Cardiac muscle cell (in vitro differentiated cells and primary cell): ENCODE measurements around the gene SAMD8. TPM values are rescaled to one million over a fixed set of nuclear protein-coding genes. Genes with fewer than 3 reads are reported as not detected.
"Not testable (repeated sequence)": the region's sequence is repeated elsewhere in the genome, so short reads cannot be mapped to it uniquely, and the experiment has no call there.

Source experiments
- DNase-seq, 2 donors: peaks; one replicate each; pipeline versions ENCODE4 v3.0.0 to v3.0.0-alpha.2; 2010 to 2017; ENCODE audit warnings: low read depth in 1 of 2, low spot score in 1 of 2
- H3K27ac ChIP-seq: fragments of 200-600 bp; sonication (generic); 2 replicates; pipeline ENCODE4 v1.5.1; 2016
- H3K27me3 ChIP-seq: fragments of 200-600 bp; sonication (generic); 2 replicates; pipeline ENCODE4 v1.6.0; 2016; ENCODE audit warnings: control low read depth
- H3K36me3 ChIP-seq: fragments of 200-600 bp; sonication (generic); 2 replicates; pipeline ENCODE4 v1.5.1; 2016; ENCODE audit warnings: control low read depth
- H3K4me1 ChIP-seq: fragments of 200-600 bp; sonication (generic); 2 replicates; pipeline ENCODE4 v1.8.1; 2017; ENCODE audit warnings: low read depth, mild to moderate bottlenecking, mixed run types
- H3K4me3 ChIP-seq: fragments of 200-600 bp; sonication (generic); 2 replicates; pipeline ENCODE4 v1.5.1; 2016; ENCODE audit warnings: mild to moderate bottlenecking
- H3K9me3 ChIP-seq: fragments of 200-600 bp; sonication (generic); 2 replicates; pipeline ENCODE4 v1.5.1; 2017; ENCODE audit warnings: low read depth, mild to moderate bottlenecking, control low read depth
- polyA plus RNA-seq: library from polyadenylated mRNA; unstranded; fragments of >200 nt; fragmentation: Nextera tagmentation; extraction: Ambion mirVana; gene quantifications from 2 replicates; pipeline ENCODE4 v1.2.1, GENCODE V29; 2016
- total RNA-seq: library from RNA; depleted of rRNA; stranded (reverse); fragments of >200 nt; gene quantifications from 2 replicates; pipeline ENCODE4 v1.2.3, GENCODE V29; 2016
- TF ChIP-seq, protein P1 (sequence below): IDR thresholded peaks from 2 replicates; pipeline ENCODE4 v1.5.1; 2012; ENCODE audit warnings: low read depth, mild to moderate bottlenecking, low read length

Gene SAMD8
- total and polyA plus RNA-seq, 2 experiments from 2014 or later = 9.4 to 15.8 TPM

DNA sequence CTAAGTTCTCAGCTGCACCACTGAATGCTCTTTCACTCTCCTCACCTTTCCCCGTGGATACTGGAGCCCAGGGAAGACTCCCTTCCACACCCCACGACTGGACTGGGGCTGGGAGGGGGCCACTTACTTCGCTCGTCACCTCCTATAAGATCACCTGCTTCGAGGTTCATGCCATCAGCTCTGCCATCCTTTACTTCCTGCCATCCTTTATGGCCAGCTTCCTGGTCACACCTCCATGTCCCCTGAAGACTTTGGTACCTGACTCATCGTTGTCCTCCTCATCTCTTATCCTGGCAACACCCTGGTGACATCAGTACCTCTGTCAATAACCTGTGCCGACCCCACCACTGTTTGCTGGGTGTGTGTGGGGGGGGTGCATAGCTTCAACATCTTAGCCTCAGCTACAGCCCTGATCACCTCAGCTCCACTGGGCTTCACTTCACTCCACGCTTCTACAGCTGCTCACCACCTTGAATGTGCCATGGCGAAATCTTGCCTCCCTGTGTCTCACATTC, 90.4 kb downstream of the SAMD8 start:
- no peak for DNase-seq
- Histone ChIP-seq H3K4me3 (no peak overlapping the region), H3K27ac (no peak overlapping the region), H3K4me1 (peaks cover under 1% of the 10 kb centered on the region), H3K27me3 (no peaks in the 10 kb centered on the region), H3K9me3 (no peaks in the 10 kb centered on the region), H3K36me3 (no peaks in the 10 kb centered on the region)
- TF ChIP-seq, protein P1, sequence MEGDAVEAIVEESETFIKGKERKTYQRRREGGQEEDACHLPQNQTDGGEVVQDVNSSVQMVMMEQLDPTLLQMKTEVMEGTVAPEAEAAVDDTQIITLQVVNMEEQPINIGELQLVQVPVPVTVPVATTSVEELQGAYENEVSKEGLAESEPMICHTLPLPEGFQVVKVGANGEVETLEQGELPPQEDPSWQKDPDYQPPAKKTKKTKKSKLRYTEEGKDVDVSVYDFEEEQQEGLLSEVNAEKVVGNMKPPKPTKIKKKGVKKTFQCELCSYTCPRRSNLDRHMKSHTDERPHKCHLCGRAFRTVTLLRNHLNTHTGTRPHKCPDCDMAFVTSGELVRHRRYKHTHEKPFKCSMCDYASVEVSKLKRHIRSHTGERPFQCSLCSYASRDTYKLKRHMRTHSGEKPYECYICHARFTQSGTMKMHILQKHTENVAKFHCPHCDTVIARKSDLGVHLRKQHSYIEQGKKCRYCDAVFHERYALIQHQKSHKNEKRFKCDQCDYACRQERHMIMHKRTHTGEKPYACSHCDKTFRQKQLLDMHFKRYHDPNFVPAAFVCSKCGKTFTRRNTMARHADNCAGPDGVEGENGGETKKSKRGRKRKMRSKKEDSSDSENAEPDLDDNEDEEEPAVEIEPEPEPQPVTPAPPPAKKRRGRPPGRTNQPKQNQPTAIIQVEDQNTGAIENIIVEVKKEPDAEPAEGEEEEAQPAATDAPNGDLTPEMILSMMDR = no peak

DNA sequence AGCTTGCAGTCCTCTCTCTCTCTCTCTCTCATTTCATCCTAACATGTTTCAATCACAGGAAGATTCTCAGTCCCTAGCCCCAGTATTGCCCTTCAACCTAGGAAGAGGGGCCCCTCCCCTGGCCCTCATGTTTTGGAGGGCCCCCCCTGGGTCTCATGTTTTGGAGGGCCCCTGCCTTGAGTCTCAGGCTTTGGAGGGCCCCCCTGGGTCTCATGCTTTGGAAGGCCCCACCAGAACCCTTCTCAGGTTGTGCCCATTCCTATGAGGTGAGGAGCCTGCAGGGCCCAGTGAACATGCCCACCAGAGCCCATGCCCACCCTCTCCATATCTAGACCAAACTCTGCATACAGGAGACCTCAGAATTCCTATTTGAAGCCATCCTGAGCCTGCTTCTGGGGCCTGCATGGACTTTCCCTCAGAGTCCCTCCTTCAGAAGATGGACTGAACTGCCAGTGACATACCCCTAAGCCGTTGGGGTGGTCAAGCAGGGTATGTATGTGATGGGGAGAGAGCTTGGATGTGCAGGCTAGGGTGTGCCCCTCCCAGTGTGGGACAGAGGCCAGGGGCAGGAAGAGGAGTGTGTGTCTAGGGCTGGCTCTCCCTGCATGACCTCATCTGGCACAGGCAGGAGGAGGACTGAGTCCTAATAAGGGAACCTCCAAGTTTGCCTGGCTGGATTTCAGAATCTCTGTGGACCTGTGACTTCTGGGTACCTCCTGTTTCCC, 91.0 kb downstream of the SAMD8 start:
- Histone ChIP-seq H3K4me3 (no peak overlapping the region), H3K27ac (no peak overlapping the region), H3K4me1 (peaks cover 6% of the 10 kb centered on the region), H3K9me3 (no peaks in the 10 kb centered on the region), H3K36me3 (no peaks in the 10 kb centered on the region), H3K27me3 (no peaks in the 10 kb centered on the region)
- DNase-seq = peak in 1 of 2 donors; percentile 77
- TF ChIP-seq, protein P1 = no peak

GRCh38 chr10:75203046-75203620, 91.7 kb downstream of the SAMD8 start:
- peaks cover 12% of the 10 kb centered on the region for H3K4me1 ChIP-seq
- not testable (repeated sequence) for H3K4me3 ChIP-seq, H3K36me3 ChIP-seq, H3K9me3 ChIP-seq, H3K27me3 ChIP-seq, H3K27ac ChIP-seq, DNase-seq

DNA sequence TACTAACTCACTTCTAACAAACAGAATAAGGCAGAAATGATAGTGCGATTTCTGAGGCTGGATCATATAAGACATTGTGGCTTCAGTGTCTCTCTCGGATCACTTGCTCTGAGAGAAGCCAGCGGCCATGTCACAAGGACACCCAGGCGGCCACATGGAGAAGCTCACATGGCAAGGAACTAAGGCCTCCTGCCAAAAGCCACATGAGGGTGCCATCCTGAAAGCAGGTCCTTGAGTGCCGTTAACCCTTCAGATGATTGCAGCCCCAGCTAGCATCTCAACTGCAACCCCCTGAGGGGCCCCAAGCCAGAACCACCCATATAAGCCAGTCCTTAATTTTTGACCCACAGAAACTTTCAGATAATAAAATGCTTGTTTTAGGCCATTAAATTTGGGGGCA, 92.3 kb downstream of the SAMD8 start:
- no peaks in the 10 kb centered on the region for H3K27me3 ChIP-seq
- TF ChIP-seq, protein P1 = no peak
- peaks cover 16% of the 10 kb centered on the region for H3K4me1 ChIP-seq
- no peak overlapping the region for H3K27ac ChIP-seq
- H3K9me3 ChIP-seq = no peaks in the 10 kb centered on the region
- no peak for DNase-seq
- H3K4me3 ChIP-seq = no peak overlapping the region
- H3K36me3 ChIP-seq = no peaks in the 10 kb centered on the region

DNA sequence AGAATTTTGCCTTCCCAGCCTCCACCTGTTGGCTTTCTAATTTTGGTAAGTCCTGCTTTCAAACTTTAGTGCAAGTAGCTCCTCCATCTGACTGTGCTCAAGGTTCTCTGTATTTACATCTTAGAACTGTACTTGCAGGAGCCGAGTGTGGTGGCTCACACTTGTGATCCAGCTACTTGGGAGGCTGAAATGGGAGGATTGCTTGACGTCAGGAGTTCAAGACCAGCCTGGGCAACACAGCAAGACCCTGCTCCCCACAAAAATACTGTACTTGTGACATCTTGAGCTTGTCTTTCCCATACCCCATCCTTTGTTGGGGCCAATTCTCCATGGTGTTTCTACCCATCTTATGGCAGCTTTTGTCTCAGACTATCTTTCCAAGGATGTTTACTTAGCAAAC, 94.5 kb downstream of the SAMD8 start:
- no peak overlapping the region for H3K27ac ChIP-seq
- no peak overlapping the region for H3K4me3 ChIP-seq
- H3K36me3 ChIP-seq = no peaks in the 10 kb centered on the region
- H3K9me3 ChIP-seq = no peaks in the 10 kb centered on the region
- peaks cover 20% of the 10 kb centered on the region for H3K4me1 ChIP-seq
- no peaks in the 10 kb centered on the region for H3K27me3 ChIP-seq
- no peak for DNase-seq
- TF ChIP-seq, protein P1 = no peak

DNA sequence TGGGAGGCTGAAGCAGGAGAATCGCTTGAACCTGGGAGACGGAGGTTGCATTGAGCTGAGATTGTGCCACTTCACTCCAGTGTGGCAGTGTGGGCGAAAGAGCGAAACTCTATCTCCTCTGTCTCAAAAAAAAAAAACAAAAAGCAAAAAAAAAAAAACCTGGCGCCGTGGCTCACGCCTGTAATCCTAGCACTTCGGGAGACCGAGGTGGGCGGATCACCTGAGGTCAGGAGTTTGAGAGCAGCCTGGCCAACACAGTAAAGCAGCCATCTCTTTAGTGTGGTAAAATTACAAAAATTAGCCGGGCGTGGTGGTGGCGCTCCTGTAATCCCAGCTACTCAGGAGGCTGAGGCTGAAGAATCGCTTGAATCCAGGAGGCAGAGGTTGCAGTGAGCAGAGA, 95.2 kb downstream of the SAMD8 start:
- H3K27ac ChIP-seq, H3K9me3 ChIP-seq, H3K36me3 ChIP-seq, H3K27me3 ChIP-seq, DNase-seq, H3K4me3 ChIP-seq: not testable (repeated sequence)
- H3K4me1 ChIP-seq = peaks cover 22% of the 10 kb centered on the region
